Measurements from ENCODE around the gene WNK2.
"Not testable (repeated sequence)": the region's sequence is repeated elsewhere in the genome, so short reads cannot be mapped to it uniquely, and the experiment has no call there.

Gene WNK2

GRCh38 chr9:93345643-93346230, 161.8 kb downstream of the WNK2 start:
- no peak for DNase-seq

GRCh38 chr9:93346231-93347112, 162.5 kb downstream of the WNK2 start:
- DNase-seq = no peak

GRCh38 chr9:93347371-93347975, 163.5 kb downstream of the WNK2 start:
- not testable (repeated sequence) for DNase-seq

- DNase-seq = not testable (repeated sequence)
Observed at GRCh38 chr9:93353413-93354310, 169.7 kb downstream of the WNK2 start.

GRCh38 chr9:93354451-93354850, 170.5 kb downstream of the WNK2 start:
- no peak for DNase-seq

GRCh38 chr9:93355827-93356226, 171.9 kb downstream of the WNK2 start:
- no peak for DNase-seq

- DNase-seq = no peak
Observed at GRCh38 chr9:93357649-93358048, 173.7 kb downstream of the WNK2 start.

GRCh38 chr9:93359907-93360306, 176.0 kb downstream of the WNK2 start:
- not testable (repeated sequence) for DNase-seq

- DNase-seq = no peak
Observed at GRCh38 chr9:93361995-93362394, 178.1 kb downstream of the WNK2 start.

GRCh38 chr9:93364734-93365426, 180.9 kb downstream of the WNK2 start:
- DNase-seq = no peak

GRCh38 chr9:93365427-93366118, 181.6 kb downstream of the WNK2 start:
- DNase-seq = no peak

- DNase-seq = no peak
Observed at GRCh38 chr9:93366119-93366447, 182.1 kb downstream of the WNK2 start.

- not testable (repeated sequence) for DNase-seq
Observed at GRCh38 chr9:93366486-93366885, 182.5 kb downstream of the WNK2 start.

GRCh38 chr9:93368437-93368836, 184.5 kb downstream of the WNK2 start:
- DNase-seq = no peak

GRCh38 chr9:93369686-93370085, 185.7 kb downstream of the WNK2 start:
- no peak for DNase-seq

All from activated naive CD4-positive, alpha-beta T cell (primary cell).